ENCODE measurements around the gene TLR7.

- TF ChIP-seq, protein P1, sequence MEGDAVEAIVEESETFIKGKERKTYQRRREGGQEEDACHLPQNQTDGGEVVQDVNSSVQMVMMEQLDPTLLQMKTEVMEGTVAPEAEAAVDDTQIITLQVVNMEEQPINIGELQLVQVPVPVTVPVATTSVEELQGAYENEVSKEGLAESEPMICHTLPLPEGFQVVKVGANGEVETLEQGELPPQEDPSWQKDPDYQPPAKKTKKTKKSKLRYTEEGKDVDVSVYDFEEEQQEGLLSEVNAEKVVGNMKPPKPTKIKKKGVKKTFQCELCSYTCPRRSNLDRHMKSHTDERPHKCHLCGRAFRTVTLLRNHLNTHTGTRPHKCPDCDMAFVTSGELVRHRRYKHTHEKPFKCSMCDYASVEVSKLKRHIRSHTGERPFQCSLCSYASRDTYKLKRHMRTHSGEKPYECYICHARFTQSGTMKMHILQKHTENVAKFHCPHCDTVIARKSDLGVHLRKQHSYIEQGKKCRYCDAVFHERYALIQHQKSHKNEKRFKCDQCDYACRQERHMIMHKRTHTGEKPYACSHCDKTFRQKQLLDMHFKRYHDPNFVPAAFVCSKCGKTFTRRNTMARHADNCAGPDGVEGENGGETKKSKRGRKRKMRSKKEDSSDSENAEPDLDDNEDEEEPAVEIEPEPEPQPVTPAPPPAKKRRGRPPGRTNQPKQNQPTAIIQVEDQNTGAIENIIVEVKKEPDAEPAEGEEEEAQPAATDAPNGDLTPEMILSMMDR (IDR thresholded peaks at IDR 0.05; ENCODE audit: insufficient read depth, low read length) = no peak
- no peak for TF ChIP-seq POLR2AphosphoS5 (IDR thresholded peaks at IDR 0.05; ENCODE audit: low read depth)
These were observed 5.9 kb downstream of the TLR7 start for GRCh38 chrX:12872741-12873140.

Data from HL-60 (cell line).